ENCODE data around the gene COPS7A.

The COPS7A gene

DNA sequence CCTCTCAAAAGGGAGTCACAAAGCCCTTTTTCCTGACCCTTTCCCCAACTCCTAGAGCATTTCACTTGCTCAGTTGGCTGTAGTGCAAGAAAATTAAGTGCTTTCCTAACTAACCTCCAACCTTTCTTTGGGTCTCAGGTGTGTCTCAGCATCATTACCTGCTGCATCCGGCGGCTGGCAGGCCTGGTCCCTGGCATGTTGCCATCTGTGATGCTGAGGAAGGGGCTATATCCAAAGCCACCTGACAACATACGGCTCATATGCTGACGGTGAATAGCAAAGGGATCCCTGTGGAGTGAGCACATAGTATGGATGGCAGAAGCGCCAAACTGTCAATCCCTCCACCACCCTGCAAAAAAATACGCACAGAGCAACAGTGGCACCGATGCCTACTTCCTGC, 27.9 kb downstream of the COPS7A start:
- DNase-seq (ENCODE audit: low read depth): no peak

DNA sequence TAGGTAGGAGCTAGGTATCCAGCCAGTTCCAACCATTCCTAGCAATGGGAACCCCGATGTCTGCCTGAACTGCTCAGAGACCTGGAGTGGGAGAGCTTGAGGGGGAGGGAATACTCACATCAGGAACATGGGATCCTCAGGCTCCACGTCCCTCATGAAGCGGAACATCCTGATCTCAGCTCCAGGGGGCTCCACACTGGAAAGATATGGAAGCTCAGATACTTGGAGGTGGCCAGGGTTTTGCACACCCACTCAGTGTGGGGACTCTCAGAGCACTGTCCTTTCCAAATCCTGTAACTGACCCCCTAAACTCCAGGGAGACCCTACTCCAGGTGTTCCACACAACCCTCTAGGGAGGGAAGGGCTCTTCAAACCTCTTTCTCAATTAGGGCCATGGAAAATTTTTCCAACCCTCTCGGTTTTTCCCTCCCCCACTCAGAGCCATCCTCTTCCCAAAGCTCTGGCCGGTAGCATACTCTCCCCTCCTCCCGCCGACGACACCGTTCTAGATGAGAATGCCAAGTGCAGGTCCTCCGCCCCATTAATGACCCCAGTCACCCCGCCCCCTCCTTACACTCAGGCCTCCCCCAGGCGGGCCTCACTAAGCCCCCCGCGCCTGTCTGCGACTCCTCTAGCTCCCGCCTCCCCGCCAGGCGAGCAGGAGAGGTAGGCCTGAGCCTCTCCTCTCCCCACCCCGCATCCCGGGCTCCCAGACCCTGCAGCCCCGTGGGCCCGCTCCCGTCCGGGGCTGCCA, 28.5 kb downstream of the COPS7A start:
- DNase-seq (ENCODE audit: low read depth): no peak

DNA sequence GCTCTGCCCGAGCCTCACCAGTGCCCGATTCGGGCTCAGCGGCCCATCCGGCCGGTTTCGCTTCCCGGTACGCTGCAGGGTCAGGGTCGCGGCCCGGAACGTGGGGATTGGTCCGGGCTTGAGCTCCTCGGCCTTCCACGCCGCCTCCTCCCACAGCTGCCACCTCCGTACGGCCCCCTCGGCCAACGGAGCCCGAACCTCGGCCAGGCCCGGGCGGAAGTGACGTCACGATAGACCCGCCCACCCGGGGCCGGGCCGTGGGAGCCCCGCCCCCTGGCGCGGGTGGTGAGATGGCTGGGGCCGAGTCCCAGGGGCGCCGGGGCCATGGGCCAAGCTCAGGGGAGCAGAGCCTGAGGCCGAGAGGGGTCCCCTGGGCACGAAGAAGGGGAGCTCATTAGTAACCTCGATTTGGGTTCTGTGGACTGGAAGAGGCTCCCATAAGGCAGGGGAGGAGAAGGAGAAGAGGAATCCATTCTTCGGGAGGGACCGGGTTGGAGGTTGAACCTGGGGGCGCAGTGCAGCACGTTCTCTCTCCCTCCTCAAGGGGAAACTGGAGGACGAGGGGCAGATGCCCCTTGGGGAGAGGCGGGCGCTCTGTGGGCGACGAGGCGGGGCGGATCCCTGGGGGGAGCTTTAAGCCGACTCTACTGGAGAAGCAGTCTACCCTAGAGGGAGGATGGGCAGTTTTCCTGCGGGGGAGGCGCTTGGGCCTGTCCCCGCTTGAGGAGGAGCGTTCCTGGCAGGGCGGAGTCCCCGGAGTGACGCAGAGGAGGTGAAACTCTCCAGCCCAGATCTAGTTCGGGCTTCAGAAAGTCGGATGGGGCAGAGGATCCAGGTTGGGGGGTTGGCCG, 29.3 kb downstream of the COPS7A start, which contains the start of gene MLF2:
Gene MLF2 (minus strand): TSS at position 221 of the 851 bp plus-strand sequence. CDS start 807 bp downstream, outside the sequence.
- peak; percentile 94 for DNase-seq (ENCODE audit: low read depth)

DNA sequence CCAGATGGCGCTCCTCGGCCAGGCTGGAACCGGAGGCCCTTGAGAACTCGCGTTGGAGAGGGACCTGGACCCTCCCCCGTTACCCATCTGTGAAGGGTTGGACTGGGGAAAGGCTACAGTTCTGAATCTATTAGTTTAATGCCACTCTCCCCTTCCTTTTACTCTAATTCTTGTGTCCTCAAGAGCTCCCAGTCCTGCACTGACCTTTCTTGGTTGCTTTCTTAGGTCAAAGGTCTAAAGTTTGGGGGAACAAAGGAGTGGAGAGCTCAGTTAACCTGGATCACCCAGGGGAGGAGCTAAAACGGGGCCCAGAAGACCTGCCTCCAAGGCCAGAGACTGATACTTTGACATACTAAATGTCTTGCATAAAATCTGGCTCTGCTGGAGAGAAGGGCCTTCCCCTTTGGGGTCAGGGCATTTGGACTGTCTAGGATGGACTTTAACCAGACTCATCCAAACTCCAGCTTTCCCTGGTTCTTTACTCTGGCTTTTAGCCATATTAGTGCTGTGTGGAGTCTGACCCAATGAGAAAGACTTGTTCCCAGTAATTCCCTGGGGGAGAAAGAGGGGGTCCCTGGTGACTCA, 30.0 kb downstream of the COPS7A start:
- DNase-seq (ENCODE audit: low read depth): no peak

DNA sequence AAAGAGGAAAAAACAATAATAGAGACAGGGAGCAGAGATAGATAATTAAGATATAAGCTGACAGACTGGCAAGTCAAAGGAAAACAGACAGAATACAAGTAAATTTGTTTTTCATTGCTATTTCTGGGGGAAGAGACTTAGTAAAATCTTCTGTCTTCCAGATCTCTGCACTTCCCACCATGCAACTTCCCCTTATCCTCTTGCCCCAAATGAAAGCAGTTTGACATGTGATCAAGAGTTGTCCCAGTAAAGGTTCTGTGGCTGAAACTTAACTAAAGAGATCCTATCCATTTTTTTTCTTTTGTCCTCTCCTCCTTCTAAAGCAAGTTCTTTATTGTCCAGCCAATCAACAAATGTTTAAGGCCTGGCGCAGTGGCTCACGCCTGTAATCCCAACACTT, 30.6 kb downstream of the COPS7A start:
- DNase-seq (ENCODE audit: low read depth): no peak

DNA sequence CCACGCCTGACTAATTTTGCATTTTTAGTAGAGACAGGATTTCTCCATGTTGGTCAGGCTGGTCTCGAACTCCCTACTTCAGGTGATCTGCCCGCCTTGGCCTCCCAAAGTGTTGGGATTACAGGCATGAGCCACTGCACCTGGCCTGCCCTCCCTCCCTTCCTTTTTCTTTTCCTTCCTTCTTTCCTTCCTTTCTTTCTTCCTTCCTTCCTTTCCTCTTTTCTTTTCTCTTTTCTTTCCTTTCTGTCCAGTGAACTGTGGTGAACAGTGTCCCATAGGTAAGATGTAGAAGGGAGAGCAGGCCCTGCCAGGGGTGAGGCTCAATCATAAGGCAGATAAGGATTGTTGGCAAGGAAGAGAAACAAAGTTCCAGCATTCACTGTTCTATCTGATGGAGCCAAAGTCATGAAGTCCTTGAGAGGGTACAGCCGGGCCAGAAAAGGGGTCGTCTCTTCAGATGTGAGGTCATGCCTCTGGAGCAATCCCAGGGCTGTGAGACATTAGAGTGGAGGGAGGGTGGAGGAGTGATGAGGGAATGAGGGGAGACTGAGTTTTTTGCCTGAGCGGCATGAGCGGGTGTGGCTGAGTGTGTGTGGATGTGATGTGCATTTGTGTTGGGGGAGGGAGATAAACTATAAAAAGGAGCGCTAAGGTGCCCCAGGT, 33.3 kb downstream of the COPS7A start:
- no peak for DNase-seq (ENCODE audit: low read depth)

DNA sequence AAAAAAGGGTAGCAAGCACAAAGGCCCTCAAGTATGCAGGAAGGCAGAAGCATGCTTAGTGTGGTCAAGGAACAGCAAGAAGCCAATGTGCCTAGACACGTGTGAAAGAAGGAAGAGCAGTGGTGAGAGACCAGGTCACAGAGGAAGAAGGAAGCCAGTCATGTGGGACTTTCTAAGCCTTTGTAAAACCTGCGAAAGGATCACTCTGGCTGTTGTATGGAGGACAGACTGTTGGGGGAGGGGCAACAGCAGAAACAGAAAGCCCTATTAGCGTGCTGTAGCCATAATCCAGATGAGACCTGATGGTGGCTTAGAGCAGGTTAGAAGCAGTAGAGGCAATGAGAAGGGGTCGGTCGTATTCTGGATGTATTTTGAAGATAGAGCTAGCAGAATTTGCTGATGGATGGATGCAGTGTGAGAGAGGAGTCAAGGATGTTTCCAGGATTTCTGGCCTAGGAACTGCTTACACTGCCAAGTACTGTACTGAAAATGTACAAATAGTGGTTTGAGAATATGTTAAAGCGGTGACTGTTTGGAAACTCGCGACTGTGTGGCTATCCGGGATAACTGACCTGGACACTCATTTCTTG, 34.8 kb downstream of the COPS7A start:
- no peak for DNase-seq (ENCODE audit: low read depth)

DNA sequence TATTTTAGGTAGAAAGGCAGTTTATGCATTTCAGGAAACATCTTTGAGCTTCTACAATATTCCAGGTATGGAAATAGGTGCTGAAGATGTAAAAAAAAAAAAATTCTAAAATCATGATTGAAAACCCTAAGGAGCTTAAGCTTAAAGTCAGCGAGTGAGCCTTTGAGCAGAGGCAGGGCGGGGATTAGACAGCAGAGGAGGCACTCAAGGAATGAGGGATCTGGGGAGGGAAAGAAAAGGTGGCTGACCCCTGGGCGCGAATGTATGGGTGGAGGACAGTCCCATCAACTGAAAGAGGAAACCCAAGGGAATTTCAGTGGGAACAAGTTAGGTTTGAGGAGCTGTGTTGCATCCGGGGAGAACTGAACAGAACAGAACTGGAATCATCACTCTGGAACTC, 35.9 kb downstream of the COPS7A start:
- DNase-seq (ENCODE audit: low read depth): no peak

DNA sequence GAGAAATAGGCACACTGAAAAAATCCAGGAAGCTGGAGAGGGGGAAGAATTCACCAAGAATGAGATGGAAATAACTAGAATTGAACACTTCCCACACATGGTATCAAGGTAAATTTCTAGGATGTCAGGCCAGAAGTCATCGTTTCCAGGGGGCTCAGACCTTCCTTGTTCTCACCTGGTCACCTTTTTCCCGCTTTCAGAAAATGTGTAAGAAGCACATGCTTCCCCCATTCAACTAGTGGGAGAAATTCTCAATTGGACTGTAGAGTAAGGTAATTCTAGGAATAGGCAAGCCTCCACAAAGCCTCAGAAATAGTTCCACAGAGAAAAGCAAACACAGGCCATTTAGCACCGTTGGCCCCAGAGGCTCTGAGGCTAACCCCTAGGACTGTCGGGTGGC, 39.5 kb downstream of the COPS7A start:
- DNase-seq (ENCODE audit: low read depth): no peak

DNA sequence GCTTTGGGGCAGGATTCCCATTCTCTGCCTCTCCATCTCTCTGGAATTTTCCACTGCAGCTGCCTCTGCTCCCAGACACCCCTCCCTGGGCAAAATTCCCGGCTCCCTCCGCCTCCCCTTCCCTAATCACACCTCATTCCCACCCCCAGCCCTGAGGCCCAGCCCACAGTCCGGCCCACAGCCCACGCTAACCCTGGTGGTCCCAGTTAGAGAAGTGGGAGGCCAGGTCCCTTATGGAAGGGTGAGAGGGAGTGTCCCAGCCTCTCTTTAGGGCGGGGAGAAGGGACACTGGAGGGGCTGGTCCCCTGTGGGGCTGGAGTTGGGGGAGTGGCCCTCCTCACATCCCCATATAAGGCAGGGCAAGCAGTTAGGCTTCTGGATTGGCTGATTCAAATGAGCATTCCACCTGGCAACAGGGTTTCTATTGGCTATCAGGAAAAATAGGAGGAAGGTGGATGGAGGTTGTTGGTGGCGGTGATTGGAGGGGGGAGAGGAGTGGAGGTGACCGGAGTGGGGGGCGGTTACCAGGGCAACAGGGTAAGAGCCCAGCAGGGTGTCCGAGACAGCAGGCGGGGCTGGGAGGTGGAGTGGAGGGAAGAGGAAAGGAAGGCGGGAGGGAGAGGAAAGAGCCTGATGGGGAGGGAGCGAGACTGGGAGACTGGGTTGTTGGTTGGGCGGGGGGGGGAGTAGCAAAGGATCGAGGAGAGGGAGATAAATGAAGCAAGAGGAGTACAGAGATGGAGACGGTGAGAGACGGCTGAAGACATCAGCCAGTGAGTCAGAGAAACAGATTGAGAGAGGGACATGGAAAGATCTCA, 40.4 kb downstream of the COPS7A start:
- DNase-seq (ENCODE audit: low read depth): no peak

DNA sequence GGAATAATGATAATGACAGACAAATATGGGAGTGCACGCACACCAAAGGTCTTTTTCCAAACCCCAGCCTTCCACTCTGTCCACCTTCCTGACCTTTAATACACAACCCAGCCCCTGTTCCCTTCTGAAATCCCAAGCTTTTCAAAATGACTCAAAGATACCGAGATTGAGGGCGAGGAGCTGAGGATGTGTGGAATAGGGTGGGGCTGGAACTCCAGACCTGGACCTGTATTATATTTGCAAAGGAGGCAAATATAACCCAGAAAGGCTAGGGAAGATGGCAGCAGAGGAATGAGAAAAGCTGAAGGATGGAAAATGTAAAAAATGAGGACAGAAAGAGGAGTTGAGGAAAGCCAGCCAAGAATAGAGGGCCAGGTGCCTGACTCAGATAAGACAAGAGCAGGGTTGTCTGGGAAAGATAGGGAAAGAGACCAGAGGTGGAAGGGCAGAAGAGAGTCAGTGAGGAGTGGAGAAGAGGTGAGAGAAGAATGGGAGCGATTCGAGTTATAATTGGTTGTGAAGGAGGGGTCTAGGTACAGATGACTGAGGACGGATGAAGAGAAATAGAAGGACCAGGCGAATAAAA, 41.3 kb downstream of the COPS7A start:
- no peak for DNase-seq (ENCODE audit: low read depth)

DNA sequence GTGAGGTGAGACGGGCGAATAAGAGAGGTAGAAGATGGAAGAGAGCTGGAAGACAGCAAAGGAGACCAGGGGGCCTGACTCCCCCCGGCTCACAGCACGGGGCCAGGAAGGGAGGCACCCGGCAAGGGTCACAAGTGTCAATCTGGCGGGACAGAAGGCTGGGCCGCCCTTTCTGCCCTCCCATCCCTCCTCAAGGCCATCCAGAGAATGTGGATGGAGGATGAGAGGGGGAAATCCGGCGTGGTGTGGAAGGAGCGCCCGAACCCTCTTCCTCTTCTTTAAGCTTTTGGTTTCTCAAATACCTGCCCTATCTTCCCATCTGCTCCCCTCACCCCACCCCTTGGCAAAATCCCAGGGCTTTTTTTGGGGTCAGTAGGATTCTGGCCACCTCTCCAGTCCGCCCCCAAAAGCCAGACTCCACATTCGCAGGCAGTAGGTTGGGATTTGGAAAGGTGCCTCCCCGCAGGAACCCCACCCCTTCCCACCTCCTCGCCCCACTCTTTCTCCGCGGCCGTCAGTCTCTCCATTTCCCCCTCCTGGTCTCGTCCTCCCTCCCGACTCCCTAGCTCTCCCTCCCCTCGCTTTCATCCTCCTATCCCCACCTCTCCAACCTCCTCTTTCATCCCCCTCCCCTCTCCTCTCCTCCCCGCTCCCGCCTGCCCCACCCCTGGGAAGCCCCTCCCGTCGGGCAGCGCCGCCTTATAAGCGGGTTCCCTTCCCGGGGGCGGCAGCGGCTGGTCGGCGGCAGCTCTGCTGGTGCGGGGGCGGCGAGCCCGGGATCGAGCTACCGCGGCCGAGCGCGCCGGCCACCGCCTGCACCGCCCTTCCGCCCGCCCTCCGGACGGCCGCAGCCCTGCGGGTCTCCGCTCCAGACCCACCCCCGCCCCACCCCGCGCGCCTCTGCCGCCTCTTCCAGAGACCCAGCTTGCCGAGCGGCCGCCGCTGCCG, 42.1 kb downstream of the COPS7A start, which contains the start of gene PTMS:
Gene PTMS (plus strand): TSS at position 730 of the 948 bp plus-strand sequence. CDS start 343 bp downstream, outside the sequence.
- no peak for DNase-seq (ENCODE audit: low read depth)

DNA sequence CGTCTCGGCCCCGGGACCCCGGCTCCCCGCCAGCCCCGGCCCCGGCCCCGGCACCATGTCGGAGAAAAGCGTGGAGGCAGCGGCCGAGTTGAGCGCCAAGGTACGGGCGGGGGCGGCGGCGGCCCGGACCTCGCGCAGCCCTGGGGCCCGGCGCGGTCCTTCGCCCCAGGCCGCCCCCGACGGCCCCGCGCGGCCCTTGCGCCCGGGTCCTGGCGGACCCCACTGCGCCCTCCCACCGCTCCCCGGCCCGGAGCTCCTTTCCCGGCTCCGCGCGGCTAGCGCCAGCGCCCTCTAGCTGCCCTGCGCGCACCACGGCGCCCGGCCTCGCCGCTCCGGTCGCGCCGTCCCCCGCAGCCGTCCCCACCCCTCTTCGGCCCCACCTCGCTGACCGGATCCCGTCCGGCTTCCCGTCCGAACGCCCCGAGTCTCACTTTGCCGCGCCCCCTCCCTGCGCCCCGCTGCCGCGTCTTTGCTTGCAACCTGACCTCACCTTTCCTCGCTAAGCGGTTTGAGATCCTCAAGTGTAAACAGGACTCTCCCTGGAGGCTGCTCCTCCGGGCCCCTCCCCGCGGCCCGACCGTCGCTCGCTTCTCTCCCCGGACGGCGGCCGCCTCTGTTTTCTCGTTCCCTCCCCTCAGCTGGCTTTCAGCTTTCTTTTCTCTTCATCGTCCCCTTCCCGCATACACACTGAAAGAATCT, 43.0 kb downstream of the COPS7A start:
- DNase-seq (ENCODE audit: low read depth): no peak

DNA sequence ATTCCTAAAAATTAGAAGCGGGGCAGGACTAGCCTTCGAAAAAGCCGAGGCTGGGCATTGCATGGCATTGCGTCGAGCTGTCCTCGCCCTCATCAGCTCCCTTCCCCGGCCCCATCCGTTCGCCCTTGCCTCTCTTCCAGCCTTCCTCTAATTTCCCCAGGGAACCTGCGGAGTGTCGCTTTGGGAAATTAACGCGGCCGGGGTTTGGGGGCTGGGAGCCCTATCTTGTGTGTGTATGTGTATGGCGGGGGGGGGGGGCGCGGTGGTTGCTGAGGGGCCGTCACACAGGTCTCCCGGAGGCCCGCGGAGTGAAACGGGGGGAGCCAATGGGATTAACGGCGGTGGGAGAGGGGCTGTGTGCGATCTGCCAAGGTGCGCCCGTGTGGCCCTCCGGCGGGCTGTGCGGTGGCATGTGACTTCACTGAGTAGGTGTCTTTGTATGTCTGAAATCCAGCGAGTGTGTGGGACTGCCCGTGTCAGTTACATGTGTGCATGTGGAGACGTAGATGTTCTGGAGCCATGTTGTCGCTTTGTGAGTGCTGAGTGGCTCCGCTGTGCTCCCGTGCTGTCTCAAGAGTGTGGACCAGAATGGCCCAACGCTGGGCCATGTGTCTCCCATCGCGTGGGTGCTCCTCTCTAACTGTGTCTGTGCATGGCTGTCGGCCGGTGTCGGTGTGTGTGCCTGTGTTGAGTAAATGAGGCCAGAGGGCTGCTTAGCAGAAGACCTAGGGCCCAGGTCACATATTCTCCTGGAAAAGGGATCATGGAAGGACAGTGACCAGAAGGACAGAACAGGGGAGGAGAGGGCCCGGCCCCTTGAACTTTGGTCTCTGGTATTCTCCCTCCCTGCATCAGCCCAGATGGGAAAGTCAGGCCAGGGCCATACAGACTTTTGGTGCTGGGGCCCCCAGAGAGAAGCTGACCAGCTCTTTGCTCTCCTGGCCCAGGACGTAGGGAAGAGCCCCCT, 43.8 kb downstream of the COPS7A start:
- no peak for DNase-seq (ENCODE audit: low read depth)

DNA sequence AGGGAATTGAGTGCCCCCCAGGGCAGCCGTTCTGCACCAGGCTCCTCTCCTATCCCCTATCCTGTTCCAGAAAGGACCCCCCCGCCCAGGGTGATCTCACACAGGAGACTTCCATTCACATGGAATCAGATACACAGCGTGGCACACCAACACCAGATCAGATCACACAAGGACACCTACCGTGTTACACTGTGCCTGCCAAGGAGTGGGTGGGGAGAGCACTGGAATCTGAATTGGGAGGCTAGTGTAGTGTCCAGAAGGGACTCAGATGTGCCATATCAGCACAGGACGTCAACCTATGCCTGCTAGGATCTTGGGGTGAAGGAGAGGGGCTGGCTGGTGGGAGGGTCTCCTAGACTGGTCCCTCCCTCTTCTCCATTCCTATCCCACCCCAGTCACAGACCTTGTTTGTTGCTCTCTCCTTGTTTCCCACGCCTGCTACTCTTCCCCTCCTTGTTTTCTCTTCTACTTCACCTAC, 44.6 kb downstream of the COPS7A start:
- no peak for DNase-seq (ENCODE audit: low read depth)

DNA sequence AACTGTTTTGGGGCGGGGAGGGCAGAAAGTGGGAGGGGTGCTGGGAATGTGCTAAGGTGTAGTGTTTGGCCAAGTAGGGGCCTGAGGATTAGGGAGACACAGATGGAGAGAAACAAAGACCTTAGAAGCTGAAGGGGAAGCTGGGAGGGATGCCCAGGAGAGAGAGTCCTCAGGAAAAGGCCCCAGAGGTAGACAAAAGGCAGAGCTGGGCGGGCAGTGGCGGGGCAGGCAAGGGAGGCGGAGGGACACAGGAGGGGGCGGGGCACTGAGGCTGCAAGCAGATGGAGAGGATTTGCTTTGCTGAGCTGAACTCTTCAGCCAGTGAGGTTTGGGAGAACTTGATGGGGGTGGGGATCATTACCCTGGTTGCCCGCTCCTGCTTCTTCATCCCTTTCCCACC, 45.1 kb downstream of the COPS7A start:
- DNase-seq (ENCODE audit: low read depth): no peak

DNA sequence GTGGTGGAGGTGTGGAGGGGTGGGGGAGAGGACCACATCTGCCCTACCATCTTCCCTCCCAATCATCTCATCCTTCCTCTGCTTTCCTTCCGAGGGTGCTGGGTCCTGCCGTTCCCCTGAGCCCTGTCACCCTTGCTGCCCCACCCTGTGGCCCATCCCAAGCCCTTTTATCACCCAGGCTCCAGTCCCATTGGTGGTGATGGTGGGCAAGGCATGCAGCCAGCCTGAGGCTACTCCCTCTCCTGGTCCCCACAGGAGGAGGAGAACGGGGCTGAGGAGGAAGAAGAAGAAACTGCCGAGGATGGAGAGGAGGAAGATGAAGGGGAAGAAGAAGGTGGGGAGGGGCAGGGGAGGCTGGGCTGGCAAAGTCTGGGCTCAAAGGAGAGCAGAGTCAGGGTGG, 45.8 kb downstream of the COPS7A start:
- DNase-seq (ENCODE audit: low read depth): no peak

All from stimulated activated CD8-positive, alpha-beta memory T cell treated with anti-CD3 and anti-CD28 coated beads, Interleukin-12 subunit alpha, Interleukin-12 subunit beta, amount 100 ng/mL, for 1 hour (primary cell).